Measurements from ENCODE around the gene AMH.

The AMH gene

DNA sequence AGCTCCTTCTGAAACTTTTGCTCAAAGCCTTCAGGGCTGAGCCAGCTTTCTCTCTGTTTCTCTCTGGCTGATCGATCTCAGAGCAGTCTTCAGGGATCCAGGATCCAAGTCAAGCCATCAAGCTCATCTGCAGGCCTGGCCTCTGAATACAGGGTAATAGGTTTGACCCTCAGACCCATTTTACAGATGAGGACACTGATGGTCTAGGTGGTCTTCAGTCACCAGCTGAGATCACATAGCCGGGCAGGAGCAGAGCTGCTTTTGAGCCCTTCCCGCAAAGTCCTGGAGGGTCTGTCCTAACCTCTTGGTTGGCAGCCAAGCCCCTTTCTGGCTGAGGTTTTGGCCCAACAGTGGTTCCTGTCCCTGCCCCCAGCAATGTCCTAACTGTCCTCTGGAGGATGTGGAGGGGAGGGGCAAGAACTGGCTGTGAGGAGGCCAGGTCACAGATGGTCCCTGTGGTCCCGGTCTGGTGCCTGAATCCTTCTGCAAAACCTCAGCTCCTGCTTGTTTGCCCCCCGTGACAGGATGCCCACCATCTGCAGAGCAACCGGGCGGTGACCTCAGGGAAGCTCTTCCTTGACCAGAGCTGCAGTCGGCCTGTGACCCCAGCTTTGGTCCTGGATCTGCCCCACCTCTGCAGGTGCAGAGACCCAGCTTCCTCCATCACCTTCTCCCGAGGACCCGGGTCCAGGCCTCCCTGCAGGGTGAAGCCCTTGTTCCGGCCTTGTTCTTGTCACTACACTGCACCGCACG, 38.6 kb downstream of the AMH start:
- DNase-seq (ENCODE audit: low read depth) = no peak

DNA sequence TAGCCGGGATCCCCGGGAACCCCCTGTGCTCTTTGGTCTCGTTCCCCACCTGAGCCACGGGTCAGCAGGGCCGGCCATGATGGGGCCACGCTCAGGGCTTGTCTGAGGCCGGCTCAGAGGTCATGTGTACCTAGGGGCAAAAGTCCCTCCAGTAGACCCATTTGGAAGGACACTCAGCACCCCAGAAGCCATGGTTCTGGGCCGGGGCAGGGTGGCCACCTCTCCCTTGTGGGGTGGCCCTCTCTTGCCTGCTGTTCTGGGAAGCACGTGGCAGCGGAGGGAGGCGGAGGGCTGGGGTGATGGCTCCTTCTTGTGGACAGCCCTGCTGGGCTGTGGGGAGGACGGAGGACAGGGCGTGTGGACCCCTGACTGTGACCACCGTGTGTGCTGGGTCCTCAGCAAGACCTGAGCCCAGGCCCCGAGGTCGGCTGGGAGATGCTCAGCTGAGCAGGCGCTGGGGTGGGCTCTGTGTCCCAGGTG, 39.3 kb downstream of the AMH start:
- DNase-seq (ENCODE audit: low read depth) = no peak

DNA sequence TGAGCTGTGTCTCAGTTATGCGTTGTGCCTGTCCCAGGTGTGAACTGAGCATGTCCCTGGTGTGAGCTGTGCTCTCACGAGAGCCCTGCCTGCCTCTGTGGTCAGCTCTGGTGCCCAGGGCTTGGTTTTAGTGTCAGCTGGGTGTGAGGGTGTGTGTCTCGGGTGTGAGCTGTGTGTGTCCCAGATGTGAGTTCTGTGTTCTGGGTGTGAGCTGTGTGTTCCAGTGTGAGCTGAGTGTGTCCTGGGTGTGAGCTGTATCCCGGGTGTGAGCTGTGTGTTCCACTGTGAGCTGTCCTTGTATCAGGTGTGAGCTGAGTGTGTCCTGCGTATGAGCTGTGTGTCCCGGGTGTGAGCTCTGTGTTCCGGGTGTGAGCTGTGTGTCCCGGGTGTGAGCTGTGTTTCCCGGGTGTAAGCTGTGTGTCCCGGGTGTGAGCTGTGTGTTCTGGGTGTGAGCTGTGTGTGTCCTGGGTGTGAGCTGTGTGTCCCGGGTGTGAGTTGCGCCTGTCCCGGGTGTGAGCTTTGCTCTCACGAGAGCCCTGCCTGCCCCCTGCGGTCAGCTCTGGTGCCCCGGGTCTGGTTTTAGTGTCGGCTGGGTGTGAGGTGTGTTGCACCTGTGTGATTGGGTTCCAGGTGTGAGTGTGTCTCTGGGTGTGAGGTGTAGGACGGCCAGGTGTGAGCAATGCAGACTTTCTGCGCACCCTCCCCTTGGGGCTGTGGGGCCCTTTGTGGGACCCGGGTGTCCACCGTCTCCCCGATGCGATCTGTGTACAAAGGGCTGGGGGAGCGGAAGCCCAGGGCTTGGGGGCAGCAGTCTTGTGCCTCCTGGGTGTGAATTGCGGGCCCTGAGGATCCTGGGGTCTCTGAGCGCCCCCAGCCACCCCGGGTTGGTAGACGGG, 39.9 kb downstream of the AMH start:
- DNase-seq (ENCODE audit: low read depth) = no peak

DNA sequence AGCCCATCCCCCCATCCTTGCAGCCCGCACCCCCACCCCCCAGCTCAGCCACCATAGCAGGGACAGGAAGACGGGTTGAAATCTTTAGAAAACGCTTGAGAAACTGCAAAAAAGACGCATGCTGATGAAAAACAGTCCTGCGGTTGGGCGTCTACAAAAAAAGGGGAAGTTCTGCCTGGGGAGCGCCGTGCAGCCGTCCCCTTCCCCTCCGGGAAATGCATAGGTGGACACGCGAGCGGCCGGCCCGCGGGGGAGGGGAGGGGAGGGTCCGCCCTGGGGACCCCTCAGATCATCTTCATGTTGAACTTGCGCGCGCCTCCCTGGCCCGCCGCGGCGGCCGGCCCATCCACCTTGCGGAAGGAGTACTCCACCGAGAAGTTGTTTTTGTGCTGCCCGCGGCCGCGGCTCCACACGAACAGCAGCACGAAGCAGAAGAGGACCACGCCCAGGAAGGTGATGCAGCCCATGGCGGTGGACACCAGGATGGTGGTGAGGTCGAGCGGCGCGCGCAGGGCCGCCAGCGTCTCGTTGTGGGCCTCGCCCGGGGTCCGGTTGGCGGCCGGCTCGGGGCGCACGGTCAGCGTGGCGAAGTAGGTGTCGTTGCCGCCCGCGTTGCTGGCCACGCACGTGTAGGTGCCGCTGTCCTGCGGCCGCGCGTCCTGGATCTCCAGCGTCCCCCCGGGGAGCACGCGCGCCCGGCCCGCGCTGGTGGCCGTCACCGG, 40.8 kb downstream of the AMH start:
- DNase-seq (ENCODE audit: low read depth) = no peak

DNA sequence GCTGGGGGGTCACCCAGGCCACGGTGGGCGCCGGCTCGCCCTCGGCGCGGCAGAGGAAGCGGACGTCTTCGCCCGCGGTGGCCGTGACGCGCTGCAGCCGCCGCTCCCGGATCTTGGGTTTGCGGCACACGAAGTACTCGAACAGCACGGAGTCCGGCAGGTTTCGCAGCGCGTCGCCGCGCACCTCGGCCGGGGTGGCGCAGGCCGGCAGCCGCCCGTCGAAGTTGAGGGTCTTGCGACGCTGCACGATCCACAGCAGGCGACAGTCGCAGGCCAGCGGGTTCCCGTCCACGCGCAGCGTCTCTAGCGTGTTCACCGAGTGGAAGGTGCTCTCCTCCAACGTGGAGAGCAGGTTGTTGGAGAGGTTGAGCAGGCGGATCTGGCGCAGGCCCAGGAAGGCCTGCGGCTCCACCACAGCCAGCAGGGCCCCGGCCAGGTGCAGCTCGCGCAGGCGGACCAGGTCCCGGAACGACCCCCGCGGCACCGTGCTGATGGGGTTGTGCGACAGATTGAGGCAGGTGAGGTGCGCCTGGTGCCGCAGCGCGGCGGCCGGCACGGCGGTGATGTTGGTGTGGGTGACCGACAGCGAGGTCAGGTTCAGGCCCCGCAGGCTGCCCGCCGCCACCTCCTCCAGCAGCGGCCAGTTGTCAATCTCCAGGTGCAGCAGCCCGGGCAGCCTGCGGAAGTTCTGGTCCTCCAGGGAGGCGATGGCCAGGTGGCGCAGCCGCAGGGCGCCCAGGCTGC, 41.5 kb downstream of the AMH start:
- DNase-seq (ENCODE audit: low read depth) = no peak

DNA sequence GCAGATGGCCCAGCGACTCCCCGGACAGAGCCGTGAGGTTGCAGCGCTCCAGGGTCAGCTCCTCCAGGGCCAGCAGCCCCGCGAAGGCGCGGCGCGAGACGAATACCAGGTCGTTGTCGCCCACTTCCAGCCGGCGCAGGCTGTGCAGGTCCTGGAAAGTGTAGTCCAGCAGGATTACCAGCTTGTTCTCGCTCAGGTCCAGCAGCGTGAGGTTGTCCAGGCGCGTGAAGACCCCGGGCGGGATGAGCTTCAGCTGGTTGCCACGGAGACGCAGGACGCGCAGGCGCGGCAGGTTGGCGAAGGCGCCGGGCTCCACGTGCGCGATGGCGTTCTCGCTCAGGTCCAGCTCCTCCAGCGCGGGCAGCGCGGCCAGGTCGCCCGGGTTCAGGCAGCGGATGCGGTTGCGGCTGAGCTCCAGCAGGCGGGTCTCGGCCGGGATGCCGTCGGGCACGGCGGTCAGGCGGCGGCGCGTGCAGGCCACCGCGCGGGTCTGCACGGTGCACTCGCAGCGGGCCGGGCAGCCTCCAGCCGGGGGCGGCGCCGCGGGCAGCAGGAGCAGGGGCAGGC, 42.1 kb downstream of the AMH start:
- DNase-seq (ENCODE audit: low read depth) = no peak

DNA sequence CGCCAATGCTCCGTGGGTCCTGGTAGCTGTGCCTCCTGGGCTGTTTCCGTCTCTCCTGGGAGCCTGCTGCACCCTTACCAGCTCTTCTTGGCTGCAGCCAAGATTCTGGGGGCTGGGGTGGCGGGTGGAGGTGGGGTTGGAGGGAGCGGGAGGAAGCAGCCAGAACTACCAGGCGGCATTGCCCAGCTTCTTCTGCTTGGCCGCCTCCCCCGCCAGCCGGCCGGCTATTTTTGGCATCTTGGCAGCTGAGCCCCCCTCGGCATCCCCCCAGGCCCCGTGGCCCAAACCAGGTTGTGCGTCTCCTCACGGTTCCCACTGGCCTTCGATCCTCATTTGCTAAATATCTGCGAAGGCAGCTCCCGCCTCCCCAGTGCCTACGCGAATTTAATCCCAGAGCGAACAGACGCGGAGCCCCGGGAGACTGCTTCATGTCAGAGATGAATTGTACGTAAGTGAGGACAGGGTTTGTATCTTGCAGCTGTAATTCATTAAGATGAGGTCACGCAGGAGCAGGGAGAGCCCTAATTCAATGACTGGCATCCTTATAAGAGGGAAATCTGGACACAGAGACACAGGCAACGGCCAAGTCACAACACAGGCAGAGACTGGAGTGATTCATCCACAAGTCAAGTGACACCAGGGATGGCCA, 45.7 kb downstream of the AMH start:
- DNase-seq (ENCODE audit: low read depth) = peak; percentile 90

DNA sequence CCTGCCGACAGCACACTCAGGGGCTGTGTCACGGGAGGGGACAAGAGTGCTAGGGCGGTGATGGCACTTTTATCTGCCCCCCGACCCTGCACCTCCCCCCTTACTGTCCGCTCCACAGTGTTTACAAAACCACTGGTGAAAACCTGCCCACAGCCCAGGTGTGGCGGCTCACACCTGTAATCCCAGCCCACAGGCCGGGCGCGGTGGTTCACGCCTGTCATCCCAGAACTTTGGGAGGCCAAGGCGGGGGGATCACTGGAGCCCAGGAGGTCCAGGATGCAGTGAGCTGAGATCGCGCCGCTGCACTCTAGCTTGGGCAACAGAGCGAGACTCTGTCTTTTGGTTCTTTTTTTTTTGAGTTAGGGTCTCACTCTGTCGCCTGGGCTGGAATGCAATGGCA, 47.0 kb downstream of the AMH start:
- DNase-seq (ENCODE audit: low read depth) = no peak

DNA sequence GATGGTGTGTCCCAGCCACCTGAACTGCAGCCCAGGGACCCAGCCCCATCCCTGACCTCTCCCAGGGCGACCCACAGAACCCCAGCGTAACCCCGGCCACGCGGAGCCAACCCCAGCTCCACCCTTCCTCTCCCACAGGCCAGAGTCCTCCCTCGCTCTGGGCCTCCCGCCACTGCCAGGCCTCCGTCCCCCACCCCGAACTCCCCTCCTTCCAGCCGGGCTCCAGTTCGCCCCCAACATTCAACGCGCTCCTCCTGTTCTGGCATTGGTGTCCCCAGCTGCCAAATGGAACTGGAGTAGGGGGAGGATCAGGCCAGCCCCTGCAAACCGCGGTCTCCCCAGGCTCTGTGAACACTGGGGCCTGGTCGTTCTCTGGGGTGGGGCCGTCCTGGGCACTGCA, 51.4 kb downstream of the AMH start:
- DNase-seq (ENCODE audit: low read depth) = no peak
